ENCODE measurements around the gene TAX1BP3. TPM values are rescaled to one million over a fixed set of nuclear protein-coding genes. Genes with fewer than 3 reads are reported as not detected.

TAX1BP3 gene
- total RNA-seq, 2 experiments from 2014 or later: 22.4 to 23.5 TPM

DNA sequence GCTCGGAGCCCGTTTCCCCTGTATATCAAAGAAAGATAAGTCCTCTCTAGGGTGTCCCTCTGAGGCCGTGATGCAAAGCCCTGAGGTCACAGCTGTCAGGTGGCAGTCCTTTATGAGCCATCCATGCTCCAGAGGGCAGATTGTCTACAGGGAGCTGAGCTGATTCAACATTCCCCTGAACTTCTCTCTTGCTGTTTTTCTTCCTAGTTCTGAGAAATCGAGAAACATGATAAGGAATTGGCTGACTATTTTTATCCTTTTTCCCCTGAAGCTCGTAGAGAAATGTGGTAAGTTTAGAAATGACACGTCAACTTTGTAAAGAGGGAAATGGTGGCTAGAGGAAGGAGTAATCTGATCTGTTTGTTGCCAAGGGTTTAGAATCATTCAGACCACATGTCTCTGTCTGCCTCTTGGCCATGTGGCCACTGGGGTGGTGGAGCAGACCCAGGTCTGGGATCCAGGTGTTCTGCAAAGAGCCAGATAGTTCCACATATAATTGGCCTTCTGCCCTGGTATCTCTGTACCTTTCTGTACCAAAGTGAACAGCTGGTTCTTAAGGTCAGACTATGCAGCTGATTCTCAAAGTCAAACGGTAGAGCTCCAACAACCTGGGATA is 28.3 kb downstream of the TAX1BP3 start:
- POLR2A ChIA-PET: interaction anchor here (0.6 kb wide), 1 partner anchor 124 kb away, joined by 3 read pairs; no protein-coding TSS in a partner anchor
- CTCF ChIA-PET: no interaction called here

DNA sequence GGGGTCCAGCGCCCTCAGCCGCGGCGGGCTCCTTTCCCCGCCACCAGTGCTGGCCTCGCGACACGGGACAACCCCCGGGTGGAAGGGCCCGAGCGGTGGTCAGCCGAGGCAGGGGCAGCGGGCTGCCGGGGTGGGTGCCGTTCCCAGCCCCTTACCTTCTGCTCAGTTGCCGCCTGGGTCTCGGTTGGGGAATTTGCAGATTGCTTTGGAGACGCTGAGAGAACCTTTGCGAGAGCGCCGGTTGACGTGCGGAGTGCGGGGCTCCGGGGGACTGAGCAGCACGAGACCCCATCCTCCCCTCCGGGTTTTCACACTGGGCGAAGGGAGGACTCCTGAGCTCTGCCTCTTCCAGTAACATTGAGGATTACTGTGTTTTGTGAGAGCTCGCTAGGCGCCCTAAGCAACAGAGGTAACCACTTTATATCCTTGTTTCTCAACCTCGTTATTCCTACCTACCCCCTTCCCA is 31.4 kb downstream of the TAX1BP3 start:
- CTCF ChIA-PET: no interaction called here
- POLR2A ChIA-PET: no interaction called here

DNA sequence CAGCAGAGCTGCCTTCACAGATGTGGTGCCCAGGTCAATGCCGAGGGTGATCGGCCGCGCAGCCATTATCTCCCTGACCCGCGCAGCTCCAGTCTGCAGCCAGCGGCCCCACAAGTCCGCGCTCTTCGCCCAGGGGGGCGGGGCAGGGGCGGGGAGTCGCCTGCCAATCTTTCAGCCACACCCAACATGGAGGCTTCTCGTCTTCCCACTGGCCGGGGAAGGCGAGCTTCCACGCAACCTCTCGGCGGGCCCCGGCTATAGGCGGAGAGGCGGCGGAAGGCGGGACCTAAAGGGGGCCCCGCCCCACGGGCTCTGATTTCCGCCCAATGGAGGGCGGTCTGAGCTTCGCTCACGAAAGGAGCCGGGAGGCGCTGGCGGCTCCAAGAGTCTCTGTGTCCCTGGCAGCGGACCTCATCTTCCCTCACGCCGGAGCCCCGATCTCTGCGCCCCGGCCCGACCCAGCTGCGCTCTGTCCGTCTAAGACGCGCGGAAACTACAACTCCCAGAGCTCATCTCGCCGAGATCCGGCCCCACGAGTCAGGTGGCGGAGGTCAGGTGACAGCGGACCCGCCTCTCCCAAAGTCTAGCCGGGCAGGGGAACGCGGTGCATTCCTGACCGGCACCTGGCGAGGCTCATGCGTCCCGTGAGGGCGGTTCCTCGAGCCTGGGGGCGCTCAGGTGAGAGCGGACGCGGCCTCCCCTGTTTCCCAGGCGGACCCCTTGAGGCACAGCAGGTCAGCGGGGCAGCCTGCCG is 32.0 kb downstream of the TAX1BP3 start, which contains the start of the genes CTNS and SHPK:
Gene CTNS, plus strand, starts transcription at position 607 of the 754 bp plus-strand sequence. CDS start 3,447 bp downstream, outside the sequence.
Gene SHPK, minus strand, starts transcription at position 97 of the 754 bp plus-strand sequence. Its CDS starts 31 bp downstream, at position 66.
- ChIA-PET CTCF (interaction anchor here (0.8 kb wide), 1 partner anchor 210 kb away, joined by 3 read pairs; the partner anchor contains the start of gene NCBP3), POLR2A (interaction anchor here (0.6 kb wide), 1 partner anchor 587 kb away, joined by 3 read pairs; no protein-coding TSS in a partner anchor)

DNA sequence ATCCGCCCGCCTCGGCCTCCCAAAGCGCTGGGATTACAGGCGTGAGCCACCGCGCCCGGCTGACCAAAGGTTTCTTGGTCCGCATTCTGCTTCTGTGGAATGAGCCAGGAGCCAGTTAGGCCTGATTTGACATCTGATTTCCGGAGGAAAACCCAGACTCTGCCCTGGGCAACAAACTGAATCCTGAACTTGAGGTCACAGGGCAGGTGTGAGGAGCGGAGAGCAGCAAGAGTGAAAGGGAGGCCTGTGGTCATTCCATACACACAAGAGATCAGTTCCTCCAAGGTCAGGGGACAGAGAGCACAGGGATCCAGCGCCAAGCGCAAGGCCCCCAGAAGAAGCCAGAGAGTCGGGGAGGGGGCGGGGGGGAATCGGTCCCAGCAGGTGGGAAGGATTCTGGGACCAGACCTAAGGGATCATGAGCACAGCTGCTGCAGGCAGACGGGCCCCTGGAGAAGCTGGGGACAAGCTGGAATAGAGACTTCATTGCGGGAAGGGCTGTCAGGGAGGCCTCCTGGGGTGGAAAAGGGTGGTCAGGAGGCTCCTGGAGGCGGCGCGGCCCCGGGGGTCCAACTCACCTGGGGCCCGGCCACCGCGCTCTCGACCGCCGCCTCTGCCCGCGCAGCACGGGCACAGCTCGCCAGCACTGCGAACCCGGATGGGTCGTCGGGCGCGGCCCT is 32.8 kb downstream of the TAX1BP3 start:
- CTCF ChIA-PET: interaction anchor here (0.8 kb wide), 1 partner anchor 211 kb away, joined by 3 read pairs; the partner anchor contains the start of gene NCBP3
- POLR2A ChIA-PET: interaction anchor here (0.6 kb wide), 1 partner anchor 8 kb away, joined by 3 read pairs; no protein-coding TSS in a partner anchor

DNA sequence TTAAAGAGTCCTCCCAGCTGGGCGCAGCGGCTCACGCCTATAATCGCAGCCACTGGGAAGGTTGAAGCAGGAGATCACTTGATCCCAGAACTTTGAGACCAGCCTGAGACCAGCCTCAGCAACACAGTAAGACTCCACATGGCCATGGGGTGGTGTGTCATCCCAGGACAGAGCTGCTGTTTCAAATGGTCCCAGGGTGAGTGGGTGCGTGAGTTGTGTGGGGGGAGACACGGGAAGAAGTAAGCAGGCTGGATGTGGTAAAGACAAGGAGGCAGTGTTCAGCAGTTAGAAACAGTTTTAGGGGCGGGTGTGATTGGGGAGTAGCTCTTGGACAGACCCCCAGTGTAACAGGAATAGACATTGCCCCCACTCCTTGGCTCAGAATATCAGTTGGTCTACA is 36.1 kb downstream of the TAX1BP3 start:
- ChIA-PET POLR2A (no interaction called here), CTCF (interaction anchor here (0.7 to 0.8 kb wide), 2 partner anchors 14 to 121 kb away, joined by 3 to 4 read pairs; no protein-coding TSS in a partner anchor)

DNA sequence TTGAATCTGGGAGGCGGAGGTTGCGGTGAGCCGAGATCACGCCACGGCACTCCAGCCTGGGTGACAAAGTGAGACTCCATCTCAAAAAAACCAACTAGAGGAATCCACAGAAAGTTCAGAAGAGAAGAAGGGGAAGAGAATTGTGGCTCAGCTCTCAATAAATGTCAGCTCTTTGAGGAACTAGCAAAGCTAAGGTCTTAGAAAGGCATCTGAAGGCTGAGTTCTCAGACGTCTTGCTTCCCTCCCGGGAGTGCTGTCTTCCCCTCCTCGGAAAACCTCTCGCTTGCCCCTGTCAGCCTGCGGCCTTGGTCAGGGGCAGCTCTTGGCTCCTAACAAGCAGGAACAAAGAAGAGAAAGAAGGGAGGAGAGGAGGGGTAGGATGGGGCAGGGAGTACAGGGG is 37.6 kb downstream of the TAX1BP3 start:
- ChIA-PET CTCF (no interaction called here), POLR2A (no interaction called here)

DNA sequence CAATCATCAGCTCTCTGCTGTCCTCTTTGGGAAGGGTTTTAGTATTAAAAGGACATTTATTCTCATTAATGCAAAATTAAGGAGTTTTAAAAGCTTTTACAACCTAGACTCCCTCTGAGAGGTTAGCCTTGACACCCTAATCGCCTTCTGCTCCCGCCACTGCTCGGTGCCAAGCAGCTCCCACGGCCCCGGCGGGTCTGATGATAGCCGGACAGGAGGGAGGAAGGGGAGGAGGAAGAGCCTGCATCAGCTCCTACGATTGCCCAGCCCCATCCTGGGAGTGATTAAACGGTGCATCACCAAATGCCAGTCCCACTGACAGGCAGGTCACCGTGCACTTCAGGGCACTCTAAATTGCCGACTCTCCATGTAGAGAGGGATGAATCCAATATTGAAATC is 40.6 kb downstream of the TAX1BP3 start:
- ChIA-PET CTCF (no interaction called here), POLR2A (no interaction called here)

DNA sequence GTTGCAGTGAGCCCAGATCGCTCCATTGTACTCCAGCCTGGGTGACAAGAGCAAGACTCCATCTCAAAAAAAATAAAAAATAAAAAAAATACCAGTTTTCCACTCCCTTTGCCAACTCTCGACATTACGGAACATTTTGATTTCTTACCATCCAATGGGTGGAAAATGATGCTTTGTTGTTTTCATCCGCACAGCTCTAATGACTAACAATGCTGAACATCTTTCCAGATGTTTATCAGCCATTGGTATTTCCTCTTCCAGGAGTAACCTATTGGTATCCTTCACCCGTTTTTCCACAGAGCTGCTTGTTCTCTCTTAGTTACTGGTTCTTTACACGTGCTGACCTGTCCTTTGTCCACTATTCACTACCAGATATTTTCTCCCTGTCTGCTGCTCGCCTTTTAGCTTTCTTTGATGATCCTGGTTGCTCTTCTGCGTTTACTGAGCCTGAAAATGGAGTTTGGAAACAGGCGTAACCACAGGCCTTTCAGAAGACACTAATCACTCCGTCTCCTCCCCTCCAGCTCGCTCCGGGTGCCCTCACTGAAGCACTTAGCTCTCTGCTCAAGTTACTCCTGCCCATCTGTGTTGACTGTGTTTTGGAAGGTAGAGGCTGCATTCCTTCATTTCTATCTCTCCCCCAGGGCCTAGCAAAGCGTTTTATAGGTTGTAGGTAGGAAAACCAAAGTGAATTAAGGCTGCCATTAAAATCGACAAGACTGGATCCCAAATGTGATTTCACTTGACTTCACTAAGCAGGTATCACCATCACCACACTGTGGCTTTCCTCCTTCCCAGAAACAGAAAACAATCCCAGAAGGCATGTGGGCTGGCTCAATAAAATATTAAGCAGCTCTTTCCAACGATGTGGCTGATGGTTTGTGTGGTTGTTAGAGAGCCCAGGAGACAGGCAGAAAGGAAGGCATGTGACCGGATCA is 41.3 kb downstream of the TAX1BP3 start:
- POLR2A ChIA-PET: no interaction called here
- CTCF ChIA-PET: no interaction called here

DNA sequence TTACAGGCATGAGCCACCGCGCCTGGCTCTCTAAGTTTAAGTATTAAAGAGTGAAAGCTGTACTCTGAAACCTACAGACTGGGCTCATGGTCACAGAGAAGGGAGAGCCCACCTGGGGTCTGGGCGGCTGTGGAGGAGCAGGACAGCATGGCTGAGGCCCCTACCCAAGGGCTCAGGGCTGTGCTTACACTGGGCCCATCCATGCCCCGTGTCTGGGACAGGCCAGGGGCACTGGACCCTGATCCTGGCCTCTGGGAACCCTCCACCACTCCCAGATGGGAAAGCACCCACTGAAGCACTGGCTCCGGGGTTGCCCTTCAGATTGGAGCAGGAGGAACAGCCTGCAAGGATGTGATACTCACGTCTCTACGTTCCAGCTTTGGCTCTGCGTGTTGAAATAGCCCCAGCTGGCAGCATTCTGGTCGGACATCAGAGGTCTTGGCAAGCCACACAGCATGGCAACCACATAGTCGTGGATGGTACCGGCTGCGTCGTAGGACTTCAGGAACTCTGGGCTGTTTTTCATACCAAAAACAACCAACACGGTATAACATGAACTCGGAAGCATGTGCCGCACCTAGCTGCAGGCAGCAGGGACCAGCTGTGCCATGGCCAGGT is 45.3 kb downstream of the TAX1BP3 start:
- POLR2A ChIA-PET: no interaction called here
- CTCF ChIA-PET: no interaction called here

DNA sequence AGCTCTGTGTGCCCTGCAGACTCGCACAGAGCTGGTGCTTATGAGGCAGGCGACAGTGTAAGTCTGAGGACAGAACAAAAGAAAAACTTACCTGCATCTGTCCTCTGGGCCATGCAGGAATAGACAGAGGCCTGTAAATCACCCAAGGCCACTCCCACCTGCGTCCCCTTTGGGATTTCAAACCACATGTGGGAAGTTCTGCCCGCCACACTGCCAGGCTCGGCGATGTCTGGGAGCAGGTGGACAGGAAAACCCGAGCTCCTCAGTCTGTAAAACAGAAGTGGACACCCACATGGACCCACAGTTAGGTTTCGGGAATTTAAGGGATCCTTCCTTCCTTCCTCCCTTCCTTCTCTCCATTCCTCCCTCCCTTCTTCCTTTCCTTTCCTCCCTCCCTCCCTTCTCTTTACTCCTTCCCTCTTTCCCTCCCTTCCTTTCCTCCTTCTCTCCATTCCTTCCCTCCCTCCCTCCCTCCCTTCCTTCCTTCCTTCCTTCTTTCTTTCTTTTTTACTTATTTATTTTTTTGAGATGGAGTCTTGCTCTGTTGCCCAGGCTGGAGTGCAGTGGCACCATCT is 47.1 kb downstream of the TAX1BP3 start:
- CTCF ChIA-PET: no interaction called here
- POLR2A ChIA-PET: interaction anchor here (0.5 to 1.0 kb wide), 3 partner anchors 20 to 1768 kb away, joined by 3 to 4 read pairs (median 3); no protein-coding TSS in a partner anchor

DNA sequence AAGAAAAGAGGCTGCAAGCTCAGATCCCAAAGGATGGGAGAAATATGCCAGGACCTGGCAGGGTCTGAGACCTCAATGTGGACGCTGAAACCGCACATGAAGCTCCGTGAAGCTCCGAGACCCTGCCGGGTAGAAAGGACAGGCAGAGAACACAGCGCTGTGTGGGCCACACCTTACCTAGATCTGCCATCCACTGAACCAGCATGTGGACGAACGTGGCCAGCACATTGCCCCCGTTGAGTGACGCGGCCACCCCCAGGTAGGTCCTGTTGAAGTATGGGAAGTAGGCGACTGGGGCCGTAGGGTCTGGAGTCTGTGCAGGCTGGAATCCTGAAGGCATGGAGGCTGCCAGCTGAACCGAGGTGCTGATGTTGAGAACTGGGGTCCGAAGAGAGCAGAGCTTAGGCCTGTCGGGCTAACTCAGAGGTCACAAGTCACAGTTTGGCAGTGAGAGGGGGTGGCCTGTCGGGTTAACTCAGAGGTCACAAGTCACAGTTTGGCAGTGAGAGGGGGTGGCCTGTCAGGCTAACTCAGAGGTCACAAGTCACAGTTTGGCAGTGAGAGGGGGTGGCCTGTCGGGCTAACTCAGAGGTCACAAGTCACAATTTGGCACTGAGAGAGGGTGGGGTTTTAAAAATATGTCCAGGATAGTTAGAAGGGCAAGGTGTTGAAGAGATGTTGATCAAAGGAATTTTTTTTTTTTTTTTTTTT is 53.1 kb downstream of the TAX1BP3 start:
- CTCF ChIA-PET: no interaction called here
- POLR2A ChIA-PET: no interaction called here

DNA sequence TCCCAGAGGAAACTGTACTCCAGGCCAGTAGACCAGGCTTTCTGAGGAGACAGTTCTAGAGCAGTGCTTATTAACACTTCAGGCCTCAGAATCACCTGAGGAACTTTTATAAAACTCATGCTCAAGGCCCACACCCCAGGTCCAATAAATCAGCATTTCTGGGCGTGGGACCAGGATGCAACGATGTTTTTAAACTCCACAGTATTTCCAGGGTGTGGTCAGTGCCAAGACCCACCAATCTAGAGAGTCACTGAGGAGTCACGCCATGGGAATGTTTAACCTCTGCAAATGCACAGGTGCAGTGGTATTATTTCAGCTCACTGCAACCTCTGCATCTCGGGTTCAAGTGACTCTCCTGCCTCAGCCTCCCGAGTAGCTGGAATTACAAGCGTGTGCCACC is 55.3 kb downstream of the TAX1BP3 start:
- CTCF ChIA-PET: interaction anchor here (0.7 kb wide), 1 partner anchor 1697 kb away, joined by 3 read pairs; no protein-coding TSS in a partner anchor

More for the DNA sequence above, 55.3 kb downstream of the TAX1BP3 start:
- POLR2A ChIA-PET: no interaction called here

Other genes with a start within 250 kb of the TAX1BP3 start
- not detected for gene OR1E2, start 234.7 kb downstream of the TAX1BP3 start, total RNA-seq
- under 1 TPM in 1 of 2 experiments, not detected in 1; 0.36 TPM for gene SPATA22, start 196.8 kb downstream of the TAX1BP3 start, total RNA-seq
- not detected for gene ASPA, start 192.6 kb downstream of the TAX1BP3 start, total RNA-seq
- under 1 TPM; 0.32 to 0.61 TPM for gene TRPV3, start 110.8 kb downstream of the TAX1BP3 start, total RNA-seq
- gene TRPV1, start 59.2 kb downstream of the TAX1BP3 start, total RNA-seq: 1 to 10 TPM; 2.8 to 3.2 TPM
- gene SHPK, start 32.3 kb downstream of the TAX1BP3 start, total RNA-seq: 10 to 100 TPM; 17.5 to 17.6 TPM
- 10 to 100 TPM; 29.4 to 31.2 TPM for gene CTNS, start 31.8 kb downstream of the TAX1BP3 start, total RNA-seq
- gene EMC6, start 234 bp upstream of the TAX1BP3 start, total RNA-seq: 10 to 100 TPM; 91.7 to 92.5 TPM
- 10 to 100 TPM; 15.4 to 16.5 TPM for gene P2RX5, start 27.6 kb upstream of the TAX1BP3 start, total RNA-seq
- gene HASPIN, start 55.3 kb upstream of the TAX1BP3 start, total RNA-seq: 10 to 100 TPM; 17.1 to 18.4 TPM
- gene ITGAE, start 132.6 kb upstream of the TAX1BP3 start, total RNA-seq: 10 to 100 TPM; 38.0 to 38.8 TPM
- gene NCBP3, start 177.7 kb upstream of the TAX1BP3 start, total RNA-seq: 10 to 100 TPM; 43.8 to 45.4 TPM
- gene CAMKK1, start 224.5 kb upstream of the TAX1BP3 start, total RNA-seq: 1 to 10 TPM; 3.1 to 3.5 TPM
- gene P2RX1, start 247.9 kb upstream of the TAX1BP3 start, total RNA-seq: not detected